ENCODE measurements around the gene NAB2. TPM values are rescaled to one million over a fixed set of nuclear protein-coding genes. Genes with fewer than 3 reads are reported as not detected.
A peak's percentile ranks its signal among the peaks of the same experiment; 100 is the strongest.

NAB2 gene
- total and polyA plus RNA-seq, 2 of the 8 experiments (the other 6 are each of a cell fraction or from before 2014, with no cell fraction given): 20.9 to 23.5 TPM

GRCh38 chr12:57087691-57088353 is 1.1 kb upstream of the NAB2 start (continued):
- TF ChIP-seq CHD7 (IDR thresholded peaks at IDR 0.05; ENCODE audit: insufficient replicate concordance, low read length) (no peak), SUZ12 (IDR thresholded peaks at IDR 0.05; ENCODE audit: low read length) (peak; percentile 40; the same call in 1 of the 2 replicates), ZNF274 (IDR thresholded peaks at IDR 0.05; ENCODE audit: borderline replicate concordance, extremely low read depth, low read length) (no peak), SAP30 (IDR thresholded peaks at IDR 0.05; ENCODE audit: insufficient read depth, insufficient replicate concordance, low read length) (peak; percentile 23), POLR2AphosphoS5 (IDR thresholded peaks at IDR 0.05; ENCODE audit: low read depth, low read length) (0 out of 2 replicates have a peak, but pooled peaks have one; percentile 48), TBP (IDR thresholded peaks at IDR 0.05; ENCODE audit: low read depth, low read length) (peak; percentile 35; the same call in 1 of the 2 replicates), MAX (IDR thresholded peaks at IDR 0.05) (peak; percentile 5; the same call in 1 of the 2 replicates), SP2 (IDR thresholded peaks at IDR 0.05; ENCODE audit: low read length) (no peak), CHD1 (IDR thresholded peaks at IDR 0.05; ENCODE audit: low read depth, low read length) (no peak), MAFK (IDR thresholded peaks at IDR 0.05; ENCODE audit: low read depth, low read length) (no peak), ASH2L (IDR thresholded peaks at IDR 0.05; ENCODE audit: low read length) (no peak)
